HEK293 (cell line): ENCODE results near the gene CELSR1.

Source experiments
- CTCF ChIA-PET: fragments of 350-600 bp; formaldehyde crosslinking; extraction: SDS; loops from one replicate; lab custom pipeline; 2021; ENCODE audit warnings: antibody characterized with exemption; lab: Yijun Ruan, JAX
- POLR2A ChIA-PET: fragments of 300-600 bp; formaldehyde crosslinking; extraction: SDS; loops from one replicate; lab custom pipeline; 2020; ENCODE audit warnings: antibody characterized with exemption, inconsistent platforms; lab: Yijun Ruan, JAX
- H3K27ac ChIP-seq: fragments of 200-500 bp; sonication (Bioruptor generic); 2 replicates; pipeline ENCODE4 v1.5.1; 2014; ENCODE audit warnings: low read depth, low read length, control low read depth, inconsistent platforms; ENCODE audit errors: extremely low read depth
- H3K36me3 ChIP-seq, 2 experiments: fragments of 200-500 bp in 1 of 2; sonication (Bioruptor generic) in 1 of 2; 1 replicate in 1 of 2; 2 replicates in 1 of 2; pipeline ENCODE4 v1.5.1; 2014 to 2017; ENCODE audit warnings: inconsistent platforms in 2 of 2, low read length in 2 of 2; ENCODE audit not compliant: control insufficient read depth in 2 of 2, insufficient read depth in 1 of 2
- H3K4me1 ChIP-seq: fragments of 200-500 bp; sonication (Bioruptor generic); 2 replicates; pipeline ENCODE4 v1.5.1; 2014; ENCODE audit warnings: mild to moderate bottlenecking, low read length, inconsistent platforms; ENCODE audit not compliant: control insufficient read depth, insufficient read depth
- H3K4me3 ChIP-seq: 2 replicates; pipeline ENCODE4 v1.5.1; 2011; ENCODE audit warnings: low read depth, mild to moderate bottlenecking, control low read depth, low read length, moderate library complexity
- H3K9me3 ChIP-seq: fragments of 200-500 bp; sonication (Bioruptor generic); 2 replicates; pipeline ENCODE4 v1.5.1; 2014; ENCODE audit warnings: low read depth, low read length, inconsistent platforms; ENCODE audit not compliant: control insufficient read depth, insufficient read depth
- HIC1 ChIP-seq: fragments of 450-650 bp; formaldehyde crosslinking; IDR thresholded peaks from 2 replicates; pipeline ENCODE4 v1.5.1; 2016; ENCODE audit warnings: missing biosample characterization, missing genetic modification characterization
- KLF1 ChIP-seq: fragments of 450-650 bp; formaldehyde crosslinking; IDR thresholded peaks from 2 replicates; pipeline ENCODE4 v1.5.1; 2016; ENCODE audit warnings: missing biosample characterization, missing genetic modification characterization
- PRDM2 ChIP-seq: fragments of 450-650 bp; formaldehyde crosslinking; IDR thresholded peaks from 2 replicates; pipeline ENCODE4 v1.5.1; 2016; ENCODE audit warnings: missing biosample characterization, missing genetic modification characterization, borderline replicate concordance
- PRDM6 ChIP-seq: fragments of 450-650 bp; formaldehyde crosslinking; IDR thresholded peaks from 2 replicates; pipeline ENCODE4 v1.5.1; 2017; ENCODE audit warnings: missing biosample characterization, missing genetic modification characterization
- SP3 ChIP-seq: fragments of 450-650 bp; formaldehyde crosslinking; IDR thresholded peaks from 2 replicates; pipeline ENCODE4 v1.5.1; 2016; ENCODE audit warnings: missing biosample characterization, missing genetic modification characterization
- SP7 ChIP-seq: fragments of 450-650 bp; formaldehyde crosslinking; IDR thresholded peaks from 2 replicates; pipeline ENCODE4 v1.5.1; 2016; ENCODE audit warnings: missing biosample characterization, missing genetic modification characterization
- WT1 ChIP-seq: fragments of 450-650 bp; formaldehyde crosslinking; IDR thresholded peaks from 2 replicates; pipeline ENCODE4 v1.5.1; 2016; ENCODE audit warnings: missing biosample characterization, missing genetic modification characterization
- YY1 ChIP-seq: fragments of 450-650 bp; formaldehyde crosslinking; IDR thresholded peaks from 2 replicates; pipeline ENCODE4 v1.5.1; 2018; ENCODE audit warnings: missing biosample characterization, missing genetic modification characterization
- YY2 ChIP-seq: fragments of 450-650 bp; formaldehyde crosslinking; IDR thresholded peaks from 2 replicates; pipeline ENCODE4 v1.5.1; 2016; ENCODE audit warnings: missing biosample characterization, missing genetic modification characterization
- ZBTB11 ChIP-seq: fragments of 450-650 bp; formaldehyde crosslinking; conservative IDR thresholded peaks from 2 replicates; pipeline ENCODE4 v1.5.1; 2016; ENCODE audit warnings: low read depth, missing biosample characterization, missing genetic modification characterization
- ZBTB8A ChIP-seq: fragments of 450-650 bp; formaldehyde crosslinking; IDR thresholded peaks from 2 replicates; pipeline ENCODE4 v1.5.1; 2016; ENCODE audit warnings: missing biosample characterization, missing genetic modification characterization
- ZFP69B ChIP-seq: fragments of 450-650 bp; formaldehyde crosslinking; IDR thresholded peaks from 2 replicates; pipeline ENCODE4 v1.5.1; 2016; ENCODE audit warnings: missing biosample characterization, missing genetic modification characterization
- ZNF112 ChIP-seq: fragments of 450-650 bp; formaldehyde crosslinking; IDR thresholded peaks from 2 replicates; pipeline ENCODE4 v1.5.0; 2017; ENCODE audit warnings: missing biosample characterization, missing genetic modification characterization
- ZNF157 ChIP-seq: fragments of 450-650 bp; formaldehyde crosslinking; IDR thresholded peaks from 2 replicates; pipeline ENCODE4 v1.5.1; 2016; ENCODE audit warnings: missing biosample characterization, missing genetic modification characterization
- ZNF16 ChIP-seq: fragments of 450-650 bp; formaldehyde crosslinking; IDR thresholded peaks from 2 replicates; pipeline ENCODE4 v1.5.1; 2016; ENCODE audit warnings: low read depth, missing biosample characterization, missing genetic modification characterization
- ZNF239 ChIP-seq: fragments of 450-650 bp; formaldehyde crosslinking; IDR thresholded peaks from 2 replicates; pipeline ENCODE4 v1.5.1; 2016; ENCODE audit warnings: missing biosample characterization, missing genetic modification characterization
- ZNF366 ChIP-seq: fragments of 450-650 bp; formaldehyde crosslinking; conservative IDR thresholded peaks from 2 replicates; pipeline ENCODE4 v1.5.1; 2016; ENCODE audit warnings: missing biosample characterization, missing genetic modification characterization
- ZNF398 ChIP-seq: fragments of 450-650 bp; formaldehyde crosslinking; IDR thresholded peaks from 2 replicates; pipeline ENCODE4 v1.5.1; 2017; ENCODE audit warnings: missing biosample characterization, missing genetic modification characterization
- ZNF404 ChIP-seq: fragments of 450-650 bp; formaldehyde crosslinking; IDR thresholded peaks from 2 replicates; pipeline ENCODE4 v1.5.1; 2017; ENCODE audit warnings: missing biosample characterization, missing genetic modification characterization
- ZNF529 ChIP-seq: fragments of 450-650 bp; formaldehyde crosslinking; IDR thresholded peaks from 2 replicates; pipeline ENCODE4 v1.5.1; 2017; ENCODE audit warnings: missing genetic modification characterization, missing biosample characterization; ENCODE audit not compliant: insufficient replicate concordance
- ZNF561 ChIP-seq: fragments of 450-650 bp; IDR thresholded peaks from 2 replicates; pipeline ENCODE4 v1.5.1; 2018; ENCODE audit warnings: missing biosample characterization, missing genetic modification characterization, borderline replicate concordance
- ZSCAN23 ChIP-seq: fragments of 450-650 bp; formaldehyde crosslinking; IDR thresholded peaks from 2 replicates; pipeline ENCODE4 v1.5.1; 2016; ENCODE audit warnings: missing biosample characterization, missing genetic modification characterization

Gene CELSR1

GRCh38 chr22:46584081-46584921 lies 46.9 kb upstream of the CELSR1 start:
- peaks cover 14% of the 10 kb centered on the region for H3K4me1 ChIP-seq
- CTCF ChIA-PET: no interaction called here
- TF ChIP-seq ZSCAN23 (tag by site-specific recombination) (no peak), PRDM2 (no peak), ZNF112 (no peak), PRDM6 (no peak), ZNF16 (tag by site-specific recombination) (no peak), ZNF561 (no peak), ZFP69B (tag by site-specific recombination) (peak; percentile 58), ZNF404 (tag by site-specific recombination) (no peak), KLF1 (0 out of 2 replicates have a peak, but pooled peaks have one; percentile 22), HIC1 (peak; percentile 67; the same call in 1 of the 2 replicates), ZNF239 (tag by site-specific recombination) (no peak), SP7 (tag by site-specific recombination) (peak; percentile 86), ZBTB8A (tag by site-specific recombination) (peak; percentile 80), SP3 (tag by site-specific recombination) (no peak), WT1 (tag by site-specific recombination) (peak; percentile 89), ZBTB11 (tag by site-specific recombination) (no peak), ZNF157 (tag by site-specific recombination) (no peak), ZNF398 (peak; percentile 62), YY1 (tag by site-specific recombination) (no peak), YY2 (tag by site-specific recombination) (no peak), ZNF529 (tag by site-specific recombination) (no peak), ZNF366 (tag by site-specific recombination) (peak; percentile 51)

More at GRCh38 chr22:46584081-46584921, 46.9 kb upstream of the CELSR1 start:
- Histone ChIP-seq H3K36me3 (no peaks in the 10 kb centered on the region), H3K9me3 (no peaks in the 10 kb centered on the region), H3K4me3 (no peak overlapping the region), H3K27ac (no peak overlapping the region; the same call in 1 of the 2 replicates)
- POLR2A ChIA-PET: no interaction called here
